GM21381 (cell line): ENCODE results near the gene GLP2R.
"Not testable (repeated sequence)": the region's sequence is repeated elsewhere in the genome, so short reads cannot be mapped to it uniquely, and the experiment has no call there.

Experiments used
- ATAC-seq: cut with Tn5 transposase; IDR thresholded peaks from one replicate; pipeline ENCODE4 v1.9.1; 2021; ENCODE audit warnings: mild to moderate bottlenecking, moderate library complexity; ENCODE audit not compliant: unreplicated experiment

Gene GLP2R

DNA sequence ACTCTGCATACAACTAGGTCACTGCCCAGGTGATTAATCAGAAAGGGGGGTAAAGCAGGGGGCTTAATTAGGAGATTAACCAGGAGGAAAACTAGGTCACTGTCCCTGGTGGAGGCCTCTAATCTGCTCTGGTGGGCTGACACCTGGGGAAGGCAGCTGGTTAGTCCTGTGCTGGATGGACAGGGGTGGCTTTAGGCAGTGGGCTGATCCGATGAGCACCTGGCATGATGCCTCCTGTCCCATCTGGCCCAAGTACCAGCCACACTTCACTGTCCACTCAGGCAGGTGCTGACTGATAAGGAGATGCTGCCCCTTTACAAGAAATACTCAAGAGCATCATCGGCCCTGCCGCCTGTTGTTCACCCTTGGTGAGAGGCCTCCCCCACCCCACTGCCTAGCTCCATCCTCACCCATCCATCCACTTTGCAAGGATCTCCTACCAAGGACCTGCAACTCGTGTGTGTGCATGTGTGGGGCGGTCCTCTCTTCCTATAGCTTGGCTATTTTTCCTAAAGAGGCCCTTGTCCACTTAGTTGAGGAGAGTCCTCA lies 93.2 kb downstream of the GLP2R start:
- ATAC-seq, result no peak

DNA sequence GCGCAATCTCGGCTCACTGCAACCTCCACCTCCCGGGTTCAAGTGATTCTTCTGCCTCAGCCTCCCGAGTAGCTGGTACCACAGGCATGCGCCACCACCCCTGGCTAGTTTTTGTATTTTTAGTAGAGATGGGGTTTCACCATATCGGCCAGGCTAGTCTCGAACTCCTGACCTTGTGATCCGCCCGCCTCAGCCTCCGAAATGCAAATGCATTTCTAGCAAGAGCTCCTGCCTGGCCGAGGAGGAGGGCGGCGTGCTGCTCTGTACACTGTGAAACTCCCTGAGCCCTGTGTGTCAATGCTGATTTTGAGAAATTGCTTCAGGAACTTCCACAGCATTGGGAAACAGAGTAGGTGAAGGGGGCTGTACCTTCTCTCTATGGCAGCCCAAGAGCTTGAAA lies 95.5 kb downstream of the GLP2R start:
- ATAC-seq, result not testable (repeated sequence)

GRCh38 chr17:9922012-9922848 lies 96.5 kb downstream of the GLP2R start:
- no peak for ATAC-seq

DNA sequence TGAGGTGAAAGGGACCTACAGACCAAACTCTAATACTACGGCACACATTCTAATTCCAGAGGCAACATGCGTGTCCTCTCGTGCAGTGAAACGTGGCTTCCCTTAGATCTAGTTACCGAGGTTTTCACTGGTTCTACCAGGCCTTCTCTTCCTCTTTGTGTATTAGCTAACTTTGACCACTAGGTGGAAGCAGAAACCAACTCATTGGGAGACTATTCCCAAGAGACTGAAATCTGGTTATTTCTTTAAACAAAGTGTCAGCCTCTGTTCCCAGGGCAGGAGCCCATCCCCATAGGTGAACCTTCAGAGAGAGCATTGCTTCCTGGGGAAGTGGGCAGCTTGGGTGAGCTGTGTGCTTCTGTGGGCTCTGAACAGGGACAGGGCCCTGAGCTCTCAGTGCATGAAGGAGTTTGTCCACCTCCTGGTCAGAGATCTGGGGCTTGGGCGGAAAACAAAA lies 99.0 kb downstream of the GLP2R start:
- ATAC-seq, result peak; percentile 64

DNA sequence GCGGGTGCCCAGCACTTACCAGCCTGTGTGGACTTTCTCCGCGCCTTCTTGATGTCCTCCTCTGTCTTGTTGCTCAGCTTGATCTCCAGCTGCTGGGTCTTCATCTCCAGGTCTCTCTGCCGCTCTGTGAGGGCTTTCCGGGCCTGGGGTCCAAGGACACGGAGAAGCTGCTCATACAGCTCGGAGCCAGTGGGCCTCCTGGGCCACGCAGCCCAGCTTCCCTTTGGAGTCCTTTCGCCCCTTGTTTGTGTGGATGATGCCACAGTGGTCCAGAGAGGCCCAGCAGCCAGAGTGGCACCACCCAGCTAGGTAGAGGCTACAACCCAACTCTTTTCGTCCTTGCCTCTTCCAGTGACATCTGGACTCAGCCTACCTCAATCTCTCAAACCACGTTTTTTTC lies 99.7 kb downstream of the GLP2R start:
- no peak for ATAC-seq

DNA sequence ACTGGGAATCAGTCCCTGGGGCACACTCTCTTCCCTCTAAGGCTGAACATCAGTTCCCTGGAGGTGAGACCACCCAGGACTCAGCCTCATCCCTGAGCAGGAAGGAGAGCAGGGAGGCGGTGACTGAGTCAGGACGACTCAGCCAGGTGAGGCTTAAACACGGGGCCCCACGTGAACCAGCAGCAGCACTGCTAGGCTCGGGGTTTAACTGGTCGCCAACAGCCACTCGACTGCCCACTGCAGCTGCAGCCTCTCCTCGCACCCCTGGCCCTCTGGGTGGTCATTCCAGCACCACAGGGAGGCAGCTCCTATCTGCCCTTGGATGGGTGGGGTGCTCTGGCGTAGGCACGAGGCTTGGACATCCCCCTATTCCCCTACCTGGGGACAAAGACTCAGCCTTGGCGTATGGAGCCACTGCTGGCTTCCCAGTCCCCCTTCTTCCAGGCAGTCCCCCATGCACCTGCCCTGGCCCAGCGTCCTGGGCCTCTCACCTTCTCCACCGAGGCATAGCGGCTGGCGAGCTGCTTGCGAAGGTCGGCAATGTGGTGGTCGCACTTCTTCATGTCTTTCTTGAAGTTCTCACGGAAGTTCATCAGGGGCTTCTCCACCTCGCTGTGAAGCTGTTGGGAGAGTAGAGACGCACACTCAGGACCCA lies 100.6 kb downstream of the GLP2R start:
- ATAC-seq, result no peak

- no peak for ATAC-seq
Observed at GRCh38 chr17:9928601-9929333, 103.0 kb downstream of the GLP2R start.

DNA sequence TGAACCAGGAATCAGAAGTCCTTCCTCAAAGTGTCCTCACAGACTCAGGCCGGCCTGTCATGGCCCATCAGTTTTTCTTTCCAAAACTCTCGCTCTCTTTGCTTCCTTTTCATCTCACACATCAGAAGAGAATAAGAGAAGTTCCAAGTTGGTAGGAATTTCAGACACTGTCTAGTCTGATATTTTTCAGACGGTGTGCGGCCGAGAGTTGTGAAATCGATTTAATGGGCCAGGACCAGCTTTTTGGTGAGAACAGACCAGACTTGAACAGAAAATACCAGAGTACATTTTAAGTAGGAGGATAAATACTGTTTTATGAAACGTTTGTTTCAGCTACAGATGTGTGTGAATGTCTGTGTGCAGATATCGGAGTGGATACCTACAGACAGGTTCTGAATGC lies 104.1 kb downstream of the GLP2R start:
- ATAC-seq, result no peak

DNA sequence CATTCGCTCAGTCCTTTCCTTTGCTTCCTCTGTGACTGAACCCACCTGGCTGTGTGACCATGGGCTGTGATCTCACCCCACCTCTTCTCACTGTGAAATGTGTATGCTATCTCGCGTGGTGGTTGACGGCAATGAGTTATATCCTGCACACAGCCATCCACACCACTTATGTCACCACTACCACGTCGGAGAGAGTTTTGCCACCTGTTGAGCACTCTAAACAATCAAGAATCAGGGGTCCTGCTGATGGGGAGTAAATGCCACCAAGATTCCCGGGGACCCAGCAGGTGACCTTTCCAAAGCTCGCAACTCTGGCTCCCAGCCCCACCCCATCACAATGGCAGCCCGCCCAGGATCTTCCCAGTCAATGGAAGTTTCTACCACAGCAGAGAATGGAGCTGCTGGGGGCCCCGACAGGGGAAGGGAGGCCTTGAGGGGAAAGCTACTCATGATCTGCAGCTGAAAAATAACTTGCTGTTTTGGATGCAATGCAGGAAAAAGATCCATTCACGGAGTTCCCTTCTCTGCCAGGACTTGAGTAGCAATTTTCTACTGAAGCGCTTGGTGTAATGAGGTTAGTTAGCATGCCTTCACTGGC lies 105.5 kb downstream of the GLP2R start:
- ATAC-seq, result no peak

GRCh38 chr17:9932491-9932890 lies 106.8 kb downstream of the GLP2R start:
- no peak for ATAC-seq

GRCh38 chr17:9934331-9934730 lies 108.6 kb downstream of the GLP2R start:
- ATAC-seq, result no peak

DNA sequence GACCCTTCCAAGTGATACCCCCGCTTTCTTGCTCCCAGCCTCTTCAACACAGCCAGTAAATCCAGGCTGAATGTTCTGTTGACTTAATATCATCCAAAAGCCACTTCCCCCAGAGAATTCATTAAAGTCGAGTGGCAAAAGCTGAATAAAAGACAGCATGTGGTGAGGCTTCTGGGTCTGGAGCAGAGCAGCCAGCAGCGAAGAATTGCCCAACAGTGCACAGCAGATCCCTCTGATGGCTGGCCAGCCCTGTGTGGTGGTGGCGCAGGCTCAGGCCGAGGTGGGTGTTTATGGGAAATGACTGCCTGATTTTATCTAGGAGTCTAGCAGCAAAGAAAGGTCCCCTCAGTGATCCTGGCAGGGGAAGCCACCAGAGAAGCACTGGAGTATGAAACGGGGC lies 109.7 kb downstream of the GLP2R start:
- ATAC-seq, result no peak

- ATAC-seq, result no peak
Observed at GRCh38 chr17:9936095-9936494, 110.4 kb downstream of the GLP2R start.

DNA sequence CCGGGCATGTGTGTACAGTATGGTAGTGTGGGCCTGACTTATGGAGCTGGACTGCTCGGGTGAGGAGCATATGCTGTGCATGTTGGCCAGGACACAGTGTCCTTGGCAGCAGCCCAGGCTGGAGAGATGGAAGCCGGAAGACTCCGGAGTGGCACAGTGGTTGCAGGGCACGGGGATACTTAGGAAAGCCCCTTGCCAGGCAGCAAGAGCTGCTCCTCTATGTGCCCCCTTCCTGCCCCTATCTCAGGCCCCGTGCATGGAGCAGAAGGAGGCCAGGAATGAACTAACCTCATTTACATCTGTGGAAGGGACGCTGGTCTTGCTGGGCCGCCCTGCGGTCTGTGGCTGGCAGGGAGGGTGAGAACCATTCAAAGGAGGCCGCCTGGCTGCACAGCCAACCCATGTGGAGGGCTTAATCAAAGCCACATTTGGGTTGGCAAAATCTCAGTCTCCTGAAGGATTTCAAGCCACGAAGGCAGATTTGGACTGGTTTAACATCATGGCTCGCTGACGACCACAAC lies 111.6 kb downstream of the GLP2R start:
- no peak for ATAC-seq

GRCh38 chr17:9937901-9938300 lies 112.2 kb downstream of the GLP2R start:
- no peak for ATAC-seq

GRCh38 chr17:9938764-9939163 lies 113.0 kb downstream of the GLP2R start:
- ATAC-seq, result no peak

DNA sequence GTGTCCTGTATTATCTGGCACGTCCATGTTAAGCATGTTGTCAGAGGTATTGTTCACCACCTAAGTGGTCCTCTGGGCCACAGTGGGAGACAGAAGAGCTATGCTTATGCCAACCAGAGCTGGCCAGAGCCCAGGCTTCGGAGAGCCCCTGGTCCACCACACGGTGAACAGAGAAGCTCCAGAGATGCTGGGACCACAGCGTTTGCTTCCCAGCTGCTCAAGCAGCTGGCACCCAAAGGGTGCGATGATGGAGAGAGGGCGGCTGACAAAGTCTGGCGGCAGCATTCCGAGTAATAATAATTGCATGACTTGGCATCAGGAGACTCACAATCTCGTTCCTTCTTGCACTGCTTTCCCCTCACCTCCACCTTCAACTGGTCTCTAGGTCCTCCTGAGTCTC lies 115.1 kb downstream of the GLP2R start:
- no peak for ATAC-seq

GRCh38 chr17:9941305-9941704 lies 115.6 kb downstream of the GLP2R start:
- no peak for ATAC-seq
